ENCODE measurements around the gene KRCC1.

KRCC1 gene

DNA sequence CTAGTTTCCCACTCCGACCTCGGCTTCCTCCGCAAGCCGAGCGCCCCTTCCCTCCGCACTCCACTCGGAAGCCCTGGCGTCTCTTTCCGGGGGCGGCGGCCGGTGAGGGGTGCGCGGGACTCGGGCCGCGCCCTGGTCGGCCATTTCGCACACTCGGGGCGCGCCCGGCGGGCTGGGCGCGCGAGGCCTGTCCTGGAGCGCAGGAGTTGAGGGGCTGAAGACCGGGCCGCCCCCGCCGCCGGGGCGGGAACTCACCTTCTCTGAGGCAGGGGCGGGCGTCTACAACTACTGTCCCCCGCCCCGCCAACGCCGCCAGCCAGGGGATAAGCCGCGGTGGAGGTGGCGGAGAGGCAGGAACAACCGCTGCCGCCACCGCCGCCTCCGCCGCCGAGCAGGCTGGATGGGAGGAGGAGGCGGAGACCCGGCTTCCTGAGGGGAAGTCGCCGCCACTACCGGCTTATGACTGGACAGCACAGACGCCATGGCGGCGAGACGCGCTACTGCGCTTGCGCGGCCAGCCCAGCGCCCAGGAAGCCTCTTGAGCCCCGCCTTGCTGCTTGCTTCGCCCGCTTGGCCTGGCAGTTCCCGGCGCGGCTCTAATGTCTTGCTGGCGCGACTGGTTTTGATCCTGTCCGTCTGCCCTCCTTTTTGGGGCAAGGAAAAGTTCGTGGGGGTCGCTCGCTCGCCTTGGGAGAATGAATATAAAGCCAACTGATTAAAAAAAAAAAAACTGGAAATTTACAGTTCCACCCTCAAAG is at the start of gene KRCC1:
Gene KRCC1, minus strand, starts transcription at position 413 of the 758 bp plus-strand sequence. CDS start 27,220 bp downstream, outside the sequence.
- peak; percentile 87 for DNase-seq

DNA sequence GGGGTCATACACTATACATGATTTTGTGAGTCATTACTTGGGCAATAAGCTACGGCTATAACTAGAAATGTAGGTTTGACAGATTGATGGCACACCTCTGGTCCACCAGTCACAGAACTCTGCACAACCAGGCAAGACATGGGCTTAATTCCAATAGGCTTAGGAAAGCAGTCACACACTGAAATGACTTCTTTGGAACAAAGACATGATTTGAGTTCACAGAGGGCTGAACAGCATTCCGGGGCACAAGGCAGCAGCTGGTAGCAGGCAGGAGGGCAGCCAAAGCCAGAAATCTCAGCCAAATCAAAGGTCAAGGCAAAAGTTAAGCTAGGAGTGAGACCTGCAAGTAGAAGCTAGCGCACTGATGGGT is 44.9 kb upstream of the KRCC1 start:
- DNase-seq: no peak

DNA sequence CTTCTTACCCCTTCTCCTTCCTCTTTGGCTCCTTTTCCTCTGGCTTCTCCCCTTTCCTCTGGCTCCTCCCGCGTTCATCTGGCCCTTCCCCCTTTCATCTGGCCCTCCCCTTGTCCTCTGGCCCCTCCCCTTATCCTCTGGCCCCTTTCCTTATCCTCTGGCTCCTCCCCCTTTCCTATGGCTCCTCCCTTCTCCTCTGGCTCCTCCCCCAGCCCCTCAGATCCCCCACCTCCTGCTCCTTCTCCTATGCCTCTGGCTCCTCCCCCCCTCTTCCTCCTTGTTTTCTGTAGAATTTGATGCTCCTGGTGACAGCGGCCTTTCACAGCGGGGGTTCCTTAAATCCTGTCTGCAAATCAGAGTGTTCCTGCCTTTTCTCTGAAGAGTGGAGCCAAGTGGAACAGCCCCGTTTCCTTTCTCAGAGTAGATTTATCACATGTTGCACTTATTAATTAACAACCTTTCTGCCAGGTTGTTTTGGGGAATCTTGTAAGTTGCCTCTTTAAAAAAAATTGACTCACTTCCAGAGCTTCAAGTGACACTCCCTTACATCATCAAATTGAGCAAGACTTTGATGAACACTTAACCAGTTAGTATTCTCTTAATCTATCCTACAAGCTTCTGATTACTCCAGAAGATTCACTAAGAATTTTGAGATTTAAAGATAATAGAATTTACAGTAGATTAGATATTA is 44.4 kb upstream of the KRCC1 start:
- DNase-seq: no peak

DNA sequence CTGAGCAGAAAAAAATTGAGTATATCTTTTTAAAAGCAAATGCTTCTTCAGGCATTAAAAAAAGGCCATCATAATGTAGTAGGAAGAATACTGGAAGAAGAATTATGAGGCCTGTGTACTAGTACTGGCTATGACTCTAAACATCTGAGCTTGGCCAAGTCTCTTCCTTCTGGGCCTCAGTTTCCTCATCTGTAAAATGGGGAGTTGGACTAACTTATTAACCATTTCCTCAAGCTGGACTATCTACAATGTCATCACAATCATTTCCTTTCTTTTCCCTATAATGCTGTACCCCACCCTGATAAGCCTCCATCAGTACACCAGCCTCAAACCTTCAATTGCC is 42.9 kb upstream of the KRCC1 start:
- DNase-seq: no peak

DNA sequence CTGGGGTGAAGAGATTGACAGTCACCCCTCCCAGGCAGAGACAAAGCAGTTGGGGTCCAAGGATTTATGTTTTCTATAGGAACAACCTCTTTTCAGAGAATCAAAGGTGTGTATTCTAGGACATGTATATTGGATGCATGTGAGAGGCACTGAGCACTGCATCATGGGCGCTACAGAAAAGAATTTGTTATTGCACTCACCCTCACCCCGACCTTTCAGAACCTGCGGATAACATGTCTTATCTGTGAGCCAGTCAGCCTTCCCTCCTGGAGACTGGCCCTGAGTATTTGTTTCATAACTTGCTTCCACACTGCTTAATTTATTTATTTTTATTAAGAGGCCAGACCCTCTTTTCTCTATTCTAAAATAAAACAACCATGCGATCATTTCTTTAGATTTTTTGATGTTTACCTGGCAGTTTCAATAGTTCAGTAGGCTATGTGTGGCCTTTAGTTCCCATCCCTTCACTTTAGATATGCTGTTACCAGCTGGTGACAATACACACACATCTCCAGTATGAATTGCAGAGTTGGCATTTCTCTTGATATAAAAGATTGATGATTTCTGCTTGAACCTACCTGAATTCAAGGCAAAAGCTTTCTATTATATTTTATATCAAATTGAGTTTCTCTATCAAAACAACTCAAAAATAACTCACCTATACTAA is 42.4 kb upstream of the KRCC1 start:
- DNase-seq: no peak

DNA sequence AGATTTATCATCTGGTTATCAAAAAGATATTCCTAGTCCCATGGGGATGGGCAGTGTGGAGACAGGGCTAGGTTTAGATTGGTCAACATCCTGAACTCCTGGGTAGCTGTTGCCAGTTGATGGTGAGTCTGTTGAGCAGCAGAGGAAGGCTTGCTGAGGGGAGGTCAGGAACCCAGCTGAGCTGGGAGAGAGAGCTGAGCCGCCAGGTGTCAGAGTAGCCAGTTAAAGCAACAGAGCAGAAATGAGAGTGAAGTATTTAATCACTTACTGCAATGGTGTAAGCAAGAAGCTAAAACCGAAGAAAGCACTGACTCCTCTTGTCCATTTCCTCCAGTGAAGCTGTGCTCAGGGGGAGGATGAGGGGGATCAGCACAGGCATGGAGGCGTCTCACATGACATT is 41.6 kb upstream of the KRCC1 start:
- no peak for DNase-seq

DNA sequence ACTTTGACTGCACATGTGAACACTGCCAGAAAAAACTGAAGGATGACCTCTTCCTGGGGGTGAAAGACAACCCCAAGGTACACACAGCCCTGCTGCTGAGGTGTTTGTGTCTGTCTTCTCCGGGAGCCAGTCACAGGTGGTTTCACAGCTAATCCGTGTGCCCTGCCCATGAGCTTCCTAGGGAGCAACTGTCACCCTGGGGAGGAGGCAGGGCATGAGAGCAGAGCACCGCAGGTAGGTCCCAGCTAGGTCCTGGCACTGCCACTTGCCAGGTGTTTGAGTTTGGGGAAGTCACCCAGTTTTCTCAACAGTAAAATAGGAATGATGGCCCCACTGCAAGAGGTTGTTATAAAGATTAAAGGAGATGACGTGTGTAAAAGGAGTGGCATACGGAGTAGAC is 41.1 kb upstream of the KRCC1 start:
- DNase-seq: no peak

DNA sequence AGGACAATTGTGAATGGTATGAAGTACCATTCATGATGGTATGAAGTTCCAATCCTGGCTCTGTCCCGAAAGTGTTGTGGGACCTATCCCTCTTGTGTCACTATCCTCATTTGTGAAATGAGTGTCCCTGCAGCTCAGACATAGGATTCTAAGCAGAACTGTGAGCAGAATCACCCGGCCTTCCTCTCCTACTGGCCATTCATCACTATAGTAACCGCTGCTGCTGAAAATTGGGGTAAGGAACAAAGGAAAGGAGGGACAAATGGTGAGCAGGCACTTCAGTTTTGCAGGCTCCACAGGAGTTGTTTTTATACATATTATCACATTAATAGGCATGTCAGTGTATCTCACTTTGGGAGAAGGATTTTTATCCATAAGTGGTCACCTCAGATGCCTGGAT is 39.4 kb upstream of the KRCC1 start:
- no peak for DNase-seq

DNA sequence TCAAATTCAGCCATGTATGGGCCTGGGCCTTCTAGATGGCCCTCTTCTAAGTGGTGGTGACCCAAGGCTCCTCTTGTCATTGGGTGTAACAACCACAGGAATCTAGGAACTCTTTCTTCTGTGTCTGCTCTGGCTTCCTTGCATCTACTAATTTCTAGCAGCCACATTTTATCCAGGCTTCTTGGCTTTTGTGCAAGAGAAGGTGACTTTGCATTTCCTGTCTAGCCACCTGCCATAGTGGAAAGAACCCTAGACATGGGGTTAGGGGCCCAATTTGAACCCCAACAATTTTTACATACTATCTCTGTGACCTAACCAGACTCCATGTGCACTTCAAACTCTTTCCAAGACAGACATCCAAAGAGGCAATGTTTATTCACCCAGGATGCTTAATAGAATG is 37.2 kb upstream of the KRCC1 start:
- DNase-seq: no peak

DNA sequence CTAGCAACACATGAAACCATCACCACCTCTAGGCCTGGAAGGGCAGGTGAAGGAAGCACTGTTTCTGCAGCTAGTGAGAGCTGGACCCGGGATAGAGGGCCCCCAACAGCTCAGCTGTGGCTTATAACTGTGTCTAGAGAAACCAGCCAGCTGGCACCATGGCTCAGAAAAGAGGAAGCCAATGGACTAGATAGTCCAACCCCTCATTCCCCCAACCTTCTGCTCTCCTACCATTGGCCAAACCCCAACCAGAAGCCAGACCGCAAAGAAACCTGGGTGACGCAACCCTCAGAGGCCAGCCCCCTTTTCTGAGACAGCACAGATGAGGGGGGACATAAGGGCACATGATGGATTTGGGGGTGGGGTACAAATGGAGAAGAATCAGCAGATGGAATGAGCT is 36.4 kb upstream of the KRCC1 start:
- DNase-seq: no peak

DNA sequence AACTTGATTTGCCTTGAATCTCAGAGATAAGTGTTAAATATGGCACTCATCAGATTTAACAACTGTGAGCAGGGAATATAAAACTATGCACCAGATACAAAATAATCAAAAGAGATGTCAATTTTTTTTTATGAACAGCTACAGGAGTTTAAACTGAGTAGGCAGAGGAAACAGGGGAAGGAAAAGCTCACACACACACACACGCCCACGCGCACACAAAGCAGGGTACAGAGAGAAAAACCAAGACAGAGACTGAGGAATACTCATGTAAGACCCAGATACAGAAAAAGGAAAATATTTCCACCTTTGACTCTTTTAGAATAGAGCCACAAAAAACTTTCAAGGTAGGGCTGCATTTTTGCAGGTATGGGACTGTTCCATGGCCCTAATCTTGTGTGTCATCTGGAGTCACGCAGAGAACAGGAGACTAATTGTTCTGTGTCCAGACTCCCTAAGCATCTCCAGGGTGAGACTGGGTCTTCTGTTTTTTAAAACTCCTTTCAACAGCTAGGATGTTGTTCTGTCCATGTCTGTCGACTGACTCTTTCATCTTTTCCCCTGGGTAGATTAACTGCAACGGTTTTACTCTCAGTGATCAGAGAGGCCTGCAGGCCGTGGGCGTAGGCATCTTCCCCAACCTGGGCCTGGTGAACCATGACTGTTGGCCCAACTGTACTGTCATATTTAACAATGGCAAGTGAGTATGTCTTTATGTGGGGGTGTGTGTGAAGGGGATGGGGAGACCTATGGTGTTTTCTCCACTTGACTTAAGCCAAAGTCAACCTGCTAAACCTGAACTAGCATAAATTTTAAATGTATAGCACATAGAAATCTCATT is 35.1 kb upstream of the KRCC1 start:
- DNase-seq: no peak

DNA sequence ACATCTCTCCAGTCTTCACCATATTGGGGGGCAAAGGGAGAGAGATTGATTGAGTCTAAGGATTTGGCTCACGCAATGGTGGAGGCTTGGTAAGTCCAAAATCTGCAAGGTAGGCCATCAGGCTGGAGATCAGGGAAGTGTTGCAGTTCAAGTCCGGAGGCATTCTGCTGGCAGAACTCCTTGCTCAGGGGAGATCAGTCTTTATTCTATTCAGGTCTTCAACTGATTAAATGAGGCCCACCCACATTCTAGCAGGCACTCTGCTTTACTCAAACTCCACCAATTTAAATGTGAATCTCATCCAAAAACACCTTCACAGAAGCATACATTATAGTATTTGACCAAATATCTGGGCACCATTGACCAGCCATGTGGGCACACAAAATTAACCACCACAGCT is 33.4 kb upstream of the KRCC1 start:
- DNase-seq: no peak

DNA sequence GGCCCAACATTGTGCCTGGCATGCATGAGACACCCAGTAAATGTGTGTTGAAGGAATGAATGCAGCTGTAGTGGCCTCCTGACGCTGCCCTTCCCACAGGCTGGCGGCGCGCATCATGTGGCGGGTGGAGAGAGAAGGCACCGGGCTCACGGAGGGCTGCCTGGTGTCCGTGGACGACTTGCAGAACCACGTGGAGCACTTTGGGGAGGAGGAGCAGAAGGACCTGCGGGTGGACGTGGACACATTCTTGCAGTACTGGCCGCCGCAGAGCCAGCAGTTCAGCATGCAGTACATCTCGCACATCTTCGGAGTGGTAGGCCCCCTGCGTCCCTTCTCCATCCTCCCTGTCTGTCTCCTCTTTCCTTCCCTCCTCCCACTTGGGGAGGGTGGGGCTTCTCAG is 32.2 kb upstream of the KRCC1 start:
- no peak for DNase-seq

DNA sequence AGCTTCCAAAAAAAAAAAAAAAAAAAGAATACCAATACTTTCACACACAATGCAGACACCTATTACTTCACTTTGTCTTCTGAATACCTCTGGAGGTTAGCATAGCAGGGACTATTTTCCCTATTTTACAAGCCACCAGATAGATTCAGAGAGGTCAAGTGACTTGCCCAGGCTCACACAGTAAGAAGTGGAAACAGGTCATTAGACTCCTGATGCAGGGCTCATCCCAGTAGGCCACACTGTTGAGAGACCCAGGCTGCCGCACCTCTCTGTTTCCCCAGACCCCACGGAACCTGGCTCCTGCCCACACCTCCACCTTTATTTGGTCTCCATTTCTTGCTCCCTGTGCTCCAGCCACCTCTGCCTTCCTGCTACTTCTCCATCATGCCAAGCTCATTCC is 31.5 kb upstream of the KRCC1 start:
- no peak for DNase-seq

DNA sequence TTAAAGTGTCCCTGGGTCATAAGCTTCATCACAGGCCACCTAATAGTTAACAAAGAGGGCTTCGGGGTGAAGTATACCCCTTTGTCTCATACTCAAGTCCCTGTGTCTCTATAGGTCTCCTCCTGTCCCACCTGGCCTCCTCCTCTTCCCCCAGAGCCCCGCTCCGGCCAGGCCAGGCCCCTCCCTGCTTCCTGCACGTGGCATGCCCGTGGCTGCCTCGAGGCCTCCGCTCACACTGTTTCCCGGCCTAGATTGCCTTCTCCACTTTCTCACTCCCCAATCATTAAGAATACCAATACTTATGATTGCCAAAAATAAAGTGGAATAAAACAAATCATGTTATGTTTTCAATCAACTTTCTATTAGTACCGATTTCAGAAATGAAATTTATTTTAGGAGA is 30.8 kb upstream of the KRCC1 start:
- DNase-seq: no peak

DNA sequence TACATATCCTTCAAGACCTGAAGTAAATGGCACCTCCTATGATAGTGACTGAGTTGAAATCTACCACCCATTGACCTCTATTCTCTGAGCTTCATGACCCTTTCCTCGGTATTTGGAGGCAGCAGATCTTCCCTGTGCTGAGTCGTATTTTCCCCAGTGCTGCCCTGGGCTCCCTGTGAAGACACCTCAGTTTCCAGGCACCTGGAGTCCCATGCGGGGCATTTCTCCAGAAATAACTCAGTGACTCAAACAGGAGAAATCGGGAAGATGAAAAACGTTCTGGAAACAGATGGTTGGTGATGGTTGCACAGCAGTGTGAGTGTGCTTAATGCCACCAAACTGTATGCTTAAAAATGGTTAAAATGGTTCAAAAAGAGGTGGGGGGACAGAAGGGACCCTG is 30.0 kb upstream of the KRCC1 start:
- no peak for DNase-seq

DNA sequence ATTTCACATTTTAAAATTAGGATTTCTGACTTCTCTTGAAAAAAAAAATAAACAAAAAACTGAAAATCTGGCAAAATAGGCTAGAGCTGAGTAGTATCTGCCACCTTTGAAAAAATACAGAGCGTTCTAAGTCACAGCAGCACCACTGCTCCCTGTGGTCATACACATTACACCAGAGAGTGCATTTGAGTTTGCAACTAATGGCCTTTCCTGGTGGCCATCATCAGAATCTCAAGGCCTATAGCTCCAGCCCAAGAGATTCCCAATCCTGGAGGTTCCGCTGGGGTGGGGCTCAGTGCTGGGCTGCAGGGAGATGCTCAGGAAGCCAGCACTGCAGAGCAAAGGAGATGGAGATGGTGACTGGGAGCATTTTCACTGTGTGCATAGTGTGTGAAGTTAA is 29.5 kb upstream of the KRCC1 start:
- no peak for DNase-seq

DNA sequence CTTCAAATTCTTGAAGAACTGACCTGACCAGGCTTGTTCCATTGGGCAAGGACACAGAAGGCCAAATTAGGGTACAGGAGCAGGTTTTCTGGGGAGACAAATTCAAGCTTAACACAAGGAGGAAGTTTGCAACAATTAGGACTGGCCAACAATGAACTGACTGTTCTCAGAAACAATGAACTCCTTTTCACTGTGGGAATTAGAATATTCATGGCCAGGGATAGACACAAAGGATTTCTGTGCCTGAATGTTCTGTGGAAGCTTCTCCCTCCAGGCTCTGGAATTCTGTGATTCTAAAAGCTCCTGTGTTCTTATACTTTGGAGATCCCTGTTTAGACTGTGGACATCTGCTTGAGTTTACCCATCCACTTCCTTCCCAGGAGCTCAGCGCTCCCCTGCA is 27.2 kb upstream of the KRCC1 start:
- DNase-seq: no peak

DNA sequence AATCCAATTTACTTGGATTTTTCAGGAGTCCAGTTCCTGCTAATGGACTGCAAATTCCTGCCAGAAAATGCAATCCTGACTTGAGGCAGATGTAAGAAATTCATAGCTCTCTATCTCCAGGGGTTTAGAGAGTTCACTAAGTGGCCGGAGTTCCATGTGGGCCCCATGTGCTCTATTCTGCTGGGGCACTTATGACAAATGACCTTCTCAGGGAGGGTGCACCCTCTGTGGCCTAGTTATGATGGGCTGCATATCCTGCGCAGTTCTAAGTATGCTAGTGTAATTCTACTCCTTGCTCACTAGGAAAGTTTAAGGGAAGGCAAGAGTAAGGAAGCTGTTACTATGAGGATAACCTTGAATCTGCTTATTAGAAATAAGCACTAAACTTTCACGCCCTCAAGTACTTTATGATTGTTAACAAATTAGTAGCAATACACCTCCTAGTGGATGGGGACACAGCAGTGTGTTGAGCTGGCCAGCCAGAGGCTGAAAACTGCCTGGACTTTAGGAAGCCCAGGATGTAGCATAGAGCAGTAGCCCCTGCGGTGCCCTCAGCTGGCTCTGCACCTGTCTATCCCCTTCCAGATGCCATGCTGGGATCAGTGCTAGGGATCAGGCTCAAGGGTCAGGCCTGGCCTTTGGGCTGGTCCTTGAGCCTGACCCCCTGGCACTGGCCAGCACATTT is 26.5 kb upstream of the KRCC1 start:
- DNase-seq: no peak

DNA sequence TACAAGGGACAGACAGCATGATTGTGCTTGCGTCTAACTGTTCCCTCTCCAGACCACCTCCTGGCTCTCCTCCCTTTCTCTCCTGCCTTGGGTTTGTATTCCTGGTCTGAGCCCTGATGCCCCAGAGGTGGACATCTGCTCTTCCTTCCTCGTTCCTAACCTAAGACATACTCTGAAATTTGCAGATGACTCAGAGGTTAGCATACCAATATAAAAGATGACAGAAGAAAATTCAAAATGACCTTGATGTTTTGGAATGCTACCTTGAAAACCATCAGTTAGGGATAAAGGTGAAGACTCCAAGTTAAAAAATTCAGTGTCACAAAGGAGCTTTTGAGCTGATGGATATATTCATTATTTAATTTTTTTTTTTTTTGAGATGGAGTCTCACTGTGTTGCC is 25.0 kb upstream of the KRCC1 start:
- no peak for DNase-seq

DNA sequence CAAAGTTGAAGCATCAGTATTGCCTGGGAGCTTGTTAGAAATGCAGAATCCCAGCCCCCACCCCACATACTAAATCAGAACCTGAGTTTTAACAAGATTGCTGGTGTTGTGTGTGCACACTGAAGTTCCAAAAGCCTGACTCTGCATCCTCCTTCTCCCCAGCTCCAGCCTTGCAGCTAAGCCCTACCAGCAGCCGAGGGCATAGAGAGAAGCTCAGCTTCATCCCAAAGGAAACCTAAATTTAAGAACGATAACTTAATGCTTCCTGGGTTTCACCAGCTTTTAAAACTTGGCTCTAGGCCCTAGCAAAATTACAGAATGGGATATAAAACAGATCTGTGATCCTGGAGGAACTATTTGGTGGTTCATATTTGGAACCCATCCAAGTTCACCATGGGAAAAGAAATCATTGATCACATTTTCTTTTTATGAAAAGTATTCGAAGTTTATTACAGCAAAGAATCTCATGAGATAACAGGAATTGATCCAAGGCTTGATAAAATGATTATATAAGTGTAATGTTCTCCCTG is 23.1 kb upstream of the KRCC1 start:
- no peak for DNase-seq

DNA sequence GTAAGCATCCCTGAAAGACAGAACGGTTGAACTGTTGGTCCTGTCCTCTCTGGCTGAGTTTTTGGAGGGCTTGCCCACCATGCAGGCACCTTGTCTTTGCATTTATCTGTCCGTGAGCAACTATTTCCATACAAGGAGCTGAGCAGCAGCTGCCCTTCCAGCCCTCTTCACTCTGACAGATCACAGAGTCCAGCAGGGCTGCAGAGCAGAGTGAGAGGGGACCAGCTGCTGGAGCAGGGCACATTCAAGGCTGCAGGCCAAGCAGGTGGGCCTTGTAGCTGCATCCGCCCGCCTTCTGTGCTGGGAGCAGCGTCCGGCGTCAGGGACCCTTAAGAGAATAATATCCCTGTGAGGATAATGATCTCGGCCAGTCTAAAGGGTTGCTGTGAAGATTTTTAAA is 21.5 kb upstream of the KRCC1 start:
- no peak for DNase-seq

DNA sequence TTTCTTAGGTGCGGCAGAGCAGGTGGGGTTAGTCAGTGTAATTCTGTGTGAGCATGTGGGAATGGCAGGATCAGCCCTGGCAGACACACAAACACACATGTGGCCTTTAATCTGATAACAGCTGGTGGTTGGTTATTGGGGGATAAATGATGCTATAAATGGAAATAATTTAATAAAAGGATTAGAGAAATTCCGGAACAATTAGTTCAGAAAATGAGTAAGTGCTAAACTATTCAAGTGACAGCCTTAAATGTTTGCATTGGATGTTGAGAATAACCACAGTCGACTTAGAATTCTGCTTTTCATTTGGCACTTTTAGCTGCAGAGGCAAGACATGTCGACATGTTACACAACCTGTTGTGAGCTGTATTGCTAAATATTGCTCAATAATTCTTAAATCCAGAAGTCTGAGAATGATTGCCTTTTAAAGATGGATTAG is 19.3 kb upstream of the KRCC1 start:
- DNase-seq: no peak

Measured in T1000 (cell line).